SJSA1 (cell line): ENCODE data around the gene MAFF. TPM values are rescaled to one million over a fixed set of nuclear protein-coding genes. Genes with fewer than 3 reads are reported as not detected.
"Not testable (repeated sequence)": the region's sequence is repeated elsewhere in the genome, so short reads cannot be mapped to it uniquely, and the experiment has no call there.

Experiments
- DNase-seq, 2 experiments: peaks; one replicate each; pipeline ENCODE4 v3.0.0-alpha.2; 2015 to 2020; ENCODE audit warnings: low spot score in 2 of 2, low read depth in 1 of 2
- H3K27ac ChIP-seq: fragments of 250-450 bp; sonication (Bioruptor Pico); 2 replicates; pipeline ENCODE4 v1.5.1; 2020; ENCODE audit warnings: mild to moderate bottlenecking, moderate library complexity
- H3K27me3 ChIP-seq: fragments of 250-450 bp; sonication (Bioruptor Pico); replicated peaks from 2 replicates; pipeline ENCODE4 v1.5.1; 2020; ENCODE audit warnings: mild to moderate bottlenecking, moderate library complexity
- H3K36me3 ChIP-seq: fragments of 250-450 bp; sonication (Bioruptor Pico); 2 replicates; pipeline ENCODE4 v1.5.1; 2020; ENCODE audit warnings: mild to moderate bottlenecking
- H3K4me1 ChIP-seq: fragments of 250-450 bp; sonication (Bioruptor Pico); replicated peaks from 2 replicates; pipeline ENCODE4 v1.6.1; 2021; ENCODE audit warnings: mild to moderate bottlenecking
- H3K4me3 ChIP-seq: fragments of 250-450 bp; sonication (Bioruptor Pico); 2 replicates; pipeline ENCODE4 v1.5.1; 2020; ENCODE audit warnings: mild to moderate bottlenecking
- H3K9me3 ChIP-seq: fragments of 250-450 bp; sonication (Bioruptor Pico); replicated peaks from 2 replicates; pipeline ENCODE4 v1.5.1; 2020; ENCODE audit warnings: mild to moderate bottlenecking
- total RNA-seq: library from RNA; depleted of rRNA; stranded (reverse); fragments of >200 nt; shearing (Covaris generic); gene quantifications from 2 replicates; pipeline ENCODE4 v1.2.3, GENCODE V29; 2014; rRNA removed

MAFF gene
- total RNA-seq: 45.7 and 52.1 TPM in 2 replicates

DNA sequence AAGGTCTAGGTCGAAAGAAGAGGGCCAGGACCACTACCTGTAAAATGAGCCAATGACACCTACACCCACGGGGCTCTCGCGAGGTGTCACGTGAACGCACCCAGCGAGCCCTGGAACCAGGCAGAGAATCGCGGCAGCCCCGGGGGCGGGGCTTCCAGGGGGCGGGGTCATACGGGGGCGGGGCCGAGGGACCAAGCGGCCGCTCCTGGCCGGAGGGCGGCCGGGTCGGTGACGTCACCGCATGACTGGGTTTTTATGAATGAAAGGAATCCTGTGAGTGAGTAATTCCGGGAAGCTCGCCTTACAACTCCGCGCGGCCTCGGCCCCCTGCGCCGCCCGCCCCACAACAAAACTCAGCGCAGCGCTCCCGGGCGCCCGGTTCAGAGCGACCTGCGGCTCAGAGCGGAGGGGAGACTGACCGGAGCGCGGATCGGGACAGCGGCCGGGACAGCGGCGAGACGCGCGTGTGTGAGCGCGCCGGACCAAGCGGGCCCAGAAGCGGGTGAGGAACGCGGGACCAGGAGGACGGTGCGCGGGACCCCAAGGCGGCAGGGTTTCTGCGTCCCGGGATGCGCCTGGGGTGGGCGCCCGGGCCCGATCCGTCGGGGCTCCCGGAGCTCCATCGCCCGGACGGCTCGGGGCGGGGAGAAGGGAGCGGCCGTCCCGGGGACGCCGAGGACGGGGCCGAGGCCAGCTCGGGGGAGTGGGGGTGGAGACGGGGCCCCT is at the start of gene MAFF:
MAFF (plus strand) TSS at position 284 of the 726 bp plus-strand sequence. CDS start 11,860 bp downstream, outside the sequence.
- no peaks in the 10 kb centered on the region for H3K27me3 ChIP-seq
- H3K27ac ChIP-seq: peak within 1 kb of the TSS; percentile 99
- peaks cover 43% of the 10 kb centered on the region for H3K4me1 ChIP-seq
- peak; percentile 93 to 98 for DNase-seq
- no peaks in the 10 kb centered on the region; the same call in 1 of the 2 replicates for H3K9me3 ChIP-seq
- H3K36me3 ChIP-seq: peaks cover 32% of the 10 kb centered on the region
- peak within 1 kb of the TSS; percentile 89 for H3K4me3 ChIP-seq

DNA sequence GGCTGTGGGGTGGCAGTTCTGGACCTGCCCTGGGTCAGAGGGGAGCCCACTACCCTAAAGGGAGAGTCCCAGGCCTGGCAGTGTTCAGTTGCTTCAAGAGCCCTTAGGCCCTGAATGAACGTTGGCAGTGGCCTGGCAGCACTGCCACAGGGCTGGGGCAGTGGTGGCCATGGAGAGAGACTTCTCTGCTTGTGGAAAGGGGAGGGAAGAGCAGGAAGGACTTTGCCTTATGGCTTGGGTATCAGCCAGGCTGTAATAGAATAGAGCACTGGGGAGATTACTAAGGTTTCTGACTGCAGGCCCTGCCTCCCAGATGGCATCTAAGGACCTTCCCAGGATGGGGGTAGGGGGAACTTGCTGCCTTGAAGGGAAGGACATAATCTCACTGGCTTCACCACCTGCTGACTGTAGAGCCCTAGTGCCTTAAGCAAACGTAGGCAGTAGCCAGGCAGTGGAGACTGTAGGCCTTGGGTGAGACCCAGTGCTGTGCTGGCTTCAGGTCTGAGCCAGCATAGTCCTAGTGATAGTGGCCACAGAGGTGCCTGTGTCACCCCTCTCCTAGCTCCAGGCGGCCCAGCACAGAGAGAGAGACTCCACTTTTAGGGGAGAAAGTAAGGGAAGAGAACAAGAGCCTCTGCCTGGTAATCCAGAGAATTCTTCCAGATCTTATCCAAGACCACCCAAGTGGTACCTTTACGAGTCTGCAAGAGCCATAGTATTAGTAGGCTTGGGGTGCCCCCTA is 47.8 kb upstream of the MAFF start:
- DNase-seq: peak; percentile 66 to 71
- H3K27ac ChIP-seq: no peak overlapping the region
- no peaks in the 10 kb centered on the region for H3K27me3 ChIP-seq
- no peak overlapping the region for H3K4me3 ChIP-seq
- peaks cover 29% of the 10 kb centered on the region for H3K4me1 ChIP-seq
- no peaks in the 10 kb centered on the region for H3K36me3 ChIP-seq
- no peaks in the 10 kb centered on the region for H3K9me3 ChIP-seq

DNA sequence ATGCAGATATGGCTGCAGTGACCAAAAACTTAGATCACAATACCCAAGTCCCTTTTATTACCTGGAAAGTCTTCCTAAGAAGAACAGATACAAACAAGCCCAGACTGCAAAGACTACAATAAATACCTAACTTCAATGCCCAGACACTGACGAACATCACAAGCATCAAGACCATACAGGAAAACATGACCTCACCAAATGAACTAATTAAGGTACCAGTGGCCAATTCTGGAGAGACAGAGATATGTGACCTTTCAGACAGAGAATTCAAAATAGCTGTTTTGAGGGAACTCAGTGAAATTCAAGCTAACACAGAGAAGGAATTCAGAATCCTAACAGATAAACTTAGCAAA is 47.3 kb upstream of the MAFF start:
- not testable (repeated sequence) for H3K27ac ChIP-seq, H3K4me3 ChIP-seq, DNase-seq, H3K9me3 ChIP-seq, H3K27me3 ChIP-seq, H3K36me3 ChIP-seq
- H3K4me1 ChIP-seq: peaks cover 28% of the 10 kb centered on the region

DNA sequence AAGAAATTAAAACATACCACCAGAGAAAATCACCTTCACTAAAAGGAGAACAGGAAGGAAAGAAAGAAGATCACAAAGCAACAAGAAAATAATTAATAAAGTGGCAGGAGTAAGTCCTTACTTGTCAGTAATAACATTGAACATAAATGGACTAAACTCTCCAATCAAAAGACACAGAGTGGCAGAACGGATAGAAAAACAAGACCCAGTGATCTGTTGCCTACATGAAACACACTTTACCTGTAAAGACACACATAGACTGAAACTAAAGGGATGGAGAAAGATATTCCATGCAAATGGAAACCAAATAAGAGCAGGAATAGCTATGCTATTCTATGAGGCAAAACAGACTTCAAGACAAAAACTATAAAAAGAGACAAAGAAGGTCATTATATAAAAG is 46.1 kb upstream of the MAFF start:
- no peaks in the 10 kb centered on the region for H3K9me3 ChIP-seq
- H3K27me3 ChIP-seq: no peaks in the 10 kb centered on the region
- no peak for DNase-seq
- no peak overlapping the region for H3K27ac ChIP-seq
- no peak overlapping the region for H3K4me3 ChIP-seq
- no peaks in the 10 kb centered on the region for H3K36me3 ChIP-seq
- peaks cover 21% of the 10 kb centered on the region for H3K4me1 ChIP-seq

DNA sequence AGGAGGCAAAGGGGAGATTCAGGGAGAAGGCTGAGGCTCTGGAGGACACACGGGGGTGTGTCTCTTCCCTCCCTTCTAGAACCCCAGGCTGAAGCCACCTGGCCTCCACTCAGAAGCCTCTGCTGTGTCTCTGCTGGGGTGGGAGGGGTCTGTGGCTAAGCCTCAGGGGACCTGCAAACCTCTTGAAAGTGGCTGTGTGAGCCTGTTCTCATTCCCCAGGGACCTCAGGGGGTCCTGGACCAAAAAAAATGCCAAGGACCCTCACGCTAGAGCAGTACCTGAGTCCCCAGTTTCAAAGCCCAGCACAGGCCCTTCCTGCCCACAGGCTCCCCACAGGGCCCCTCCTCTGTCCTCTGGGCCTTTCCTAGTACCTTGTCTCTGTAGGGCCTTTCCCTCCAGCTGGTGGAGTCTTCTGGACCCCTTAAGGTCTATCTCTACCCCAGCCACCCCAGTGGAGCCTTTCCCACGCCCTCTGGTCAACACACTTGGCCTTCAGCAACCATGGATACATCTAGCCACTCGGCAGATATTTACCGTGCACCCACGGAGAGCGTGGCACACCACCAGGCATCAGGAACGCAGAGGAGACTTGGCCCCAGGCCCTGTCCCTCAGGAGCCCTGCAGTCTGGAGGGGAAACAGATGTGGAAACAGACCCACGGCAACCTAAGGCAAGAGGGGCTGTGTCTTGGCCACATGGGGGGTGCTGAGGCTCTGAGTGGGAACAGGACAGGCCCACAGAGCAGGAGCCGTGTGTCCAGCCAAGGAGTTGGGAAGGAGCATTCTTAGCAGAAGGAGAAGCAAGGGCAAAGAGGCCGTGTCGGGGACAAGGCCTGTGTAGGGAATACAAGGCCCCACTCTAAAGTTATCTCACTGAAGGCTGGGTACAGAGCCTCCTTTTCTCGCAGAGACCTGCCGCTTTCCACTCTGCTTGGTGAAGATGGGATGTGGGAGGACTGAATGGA is 38.6 kb upstream of the MAFF start:
- no peaks in the 10 kb centered on the region; the same call in 1 of the 2 replicates for H3K36me3 ChIP-seq
- no peak overlapping the region for H3K27ac ChIP-seq
- H3K4me3 ChIP-seq: no peak overlapping the region
- H3K9me3 ChIP-seq: no peaks in the 10 kb centered on the region
- H3K27me3 ChIP-seq: no peaks in the 10 kb centered on the region
- no peak for DNase-seq
- peaks cover 29% of the 10 kb centered on the region for H3K4me1 ChIP-seq

DNA sequence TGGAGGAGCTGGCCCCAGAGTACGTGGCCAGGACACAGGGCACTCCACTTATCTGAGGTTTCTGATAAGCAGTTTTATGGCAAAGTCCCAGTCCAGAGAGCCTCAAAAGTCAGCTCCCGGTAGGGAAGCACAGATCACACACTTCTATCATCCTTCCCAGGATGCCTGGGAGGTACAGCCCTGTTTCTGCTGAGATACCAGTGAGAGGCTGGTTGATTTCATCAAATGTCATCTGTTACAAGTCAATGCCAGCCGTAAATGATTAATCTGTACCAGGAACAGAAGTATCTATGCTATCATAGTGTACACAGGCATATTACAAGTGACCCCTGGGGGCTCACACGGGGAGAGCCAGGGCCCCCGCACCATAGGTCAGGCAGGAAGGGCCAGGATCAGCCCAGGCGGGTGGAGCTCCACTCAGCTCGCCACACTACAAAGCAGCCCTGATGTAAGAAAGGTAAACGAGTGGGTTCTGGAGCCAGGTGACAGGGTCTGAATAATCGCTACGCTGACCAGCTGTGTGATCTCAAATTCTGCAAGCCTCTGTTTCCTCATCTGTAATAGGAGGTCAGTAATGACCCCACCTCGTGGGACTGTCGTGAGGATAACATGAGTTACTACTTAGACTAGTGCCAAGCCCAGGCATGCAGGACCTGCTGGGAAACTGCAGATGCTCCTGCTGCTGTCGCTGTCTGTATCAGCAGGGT is 37.8 kb upstream of the MAFF start:
- H3K9me3 ChIP-seq: no peaks in the 10 kb centered on the region

DNA sequence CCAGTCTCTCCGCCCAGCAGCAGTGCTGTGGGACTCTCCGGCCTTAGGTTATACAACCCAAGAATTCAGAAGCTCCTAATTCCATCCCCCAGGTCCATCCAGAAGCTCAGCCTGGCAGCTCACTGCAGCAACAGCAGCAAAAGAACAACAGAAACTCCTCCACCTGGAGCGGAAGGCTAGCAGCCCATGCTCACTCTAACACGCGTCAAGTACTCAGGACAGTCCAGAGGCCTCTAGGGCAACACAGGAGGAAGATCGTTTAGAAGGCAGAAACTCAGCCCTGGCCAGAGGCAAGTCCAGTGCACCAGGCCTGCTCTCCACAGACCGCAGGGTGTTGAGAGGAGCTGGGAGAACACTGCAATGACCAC is 37.3 kb upstream of the MAFF start:
- Histone ChIP-seq H3K27ac (no peak overlapping the region), H3K4me1 (peaks cover 31% of the 10 kb centered on the region), H3K4me3 (no peak overlapping the region), H3K36me3 (no peaks in the 10 kb centered on the region; the same call in 1 of the 2 replicates), H3K27me3 (no peaks in the 10 kb centered on the region), H3K9me3 (no peaks in the 10 kb centered on the region)
- DNase-seq: no peak

More for the DNA sequence above, 37.8 kb upstream of the MAFF start:
- Histone ChIP-seq H3K36me3 (no peaks in the 10 kb centered on the region; the same call in 1 of the 2 replicates), H3K27ac (no peak overlapping the region), H3K4me1 (peaks cover 31% of the 10 kb centered on the region), H3K4me3 (no peak overlapping the region), H3K27me3 (no peaks in the 10 kb centered on the region)
- no peak for DNase-seq

DNA sequence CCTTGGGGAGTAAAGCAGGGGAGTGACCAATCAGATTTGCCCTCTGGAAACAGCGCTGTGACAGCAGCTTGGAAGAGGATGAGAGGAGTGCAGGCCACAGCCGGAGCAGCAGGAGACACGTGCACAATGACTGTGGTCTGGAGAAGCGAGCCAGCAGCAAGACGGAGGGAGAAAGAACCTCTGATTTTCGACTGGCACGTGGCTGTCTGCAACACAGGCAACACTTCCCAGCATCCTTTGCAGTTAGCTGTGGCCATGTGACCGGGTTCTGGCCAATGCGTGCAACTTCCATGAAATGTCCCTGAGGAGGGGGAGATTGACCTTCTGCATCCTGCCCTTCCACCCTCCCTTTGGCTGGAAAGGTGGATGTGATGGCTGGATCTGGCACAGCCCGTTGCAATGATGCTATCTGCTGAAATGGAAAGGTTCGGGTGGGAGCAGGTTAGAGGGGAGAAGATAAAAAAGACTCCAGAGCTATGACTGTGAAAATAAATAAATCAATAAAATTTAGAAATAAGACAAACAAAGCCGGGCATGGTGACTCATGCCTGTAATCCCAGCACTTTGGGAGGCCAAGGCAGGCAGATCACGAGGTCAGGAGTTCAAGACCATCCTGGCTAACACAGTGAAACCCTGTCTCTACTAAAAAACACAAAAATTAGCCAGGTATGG is 35.7 kb upstream of the MAFF start:
- Histone ChIP-seq H3K27ac (peak overlapping the region; percentile 85), H3K4me1 (peaks cover 31% of the 10 kb centered on the region), H3K4me3 (no peak overlapping the region), H3K9me3 (no peaks in the 10 kb centered on the region), H3K27me3 (no peaks in the 10 kb centered on the region), H3K36me3 (no peaks in the 10 kb centered on the region; the same call in 1 of the 2 replicates)
- peak in 1 of 2 experiments; percentile 73 for DNase-seq

DNA sequence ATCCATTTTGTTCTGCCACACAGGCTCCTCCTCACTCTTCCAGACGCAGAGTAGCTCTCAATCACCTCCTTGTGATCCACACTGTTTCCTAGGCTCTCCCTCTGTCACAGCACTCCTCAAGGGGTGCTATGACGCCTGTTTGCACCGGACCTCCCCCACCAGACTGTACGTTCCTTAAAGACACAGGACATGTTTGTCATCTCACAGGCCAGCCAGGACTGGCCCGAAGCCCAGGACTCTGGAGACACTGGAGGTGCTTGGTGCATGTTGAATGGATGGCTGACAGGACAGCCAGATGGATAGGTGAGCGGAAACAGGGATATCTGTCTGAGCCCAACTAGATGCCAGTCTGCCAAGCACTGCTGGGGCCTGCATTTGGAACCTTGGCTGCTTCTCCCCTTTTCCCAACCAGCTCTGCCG is 33.8 kb upstream of the MAFF start:
- no peaks in the 10 kb centered on the region for H3K9me3 ChIP-seq
- H3K36me3 ChIP-seq: no peaks in the 10 kb centered on the region; the same call in 1 of the 2 replicates
- no peak overlapping the region for H3K27ac ChIP-seq
- no peak overlapping the region for H3K4me3 ChIP-seq
- peaks cover 44% of the 10 kb centered on the region for H3K4me1 ChIP-seq
- no peak for DNase-seq
- no peaks in the 10 kb centered on the region for H3K27me3 ChIP-seq

DNA sequence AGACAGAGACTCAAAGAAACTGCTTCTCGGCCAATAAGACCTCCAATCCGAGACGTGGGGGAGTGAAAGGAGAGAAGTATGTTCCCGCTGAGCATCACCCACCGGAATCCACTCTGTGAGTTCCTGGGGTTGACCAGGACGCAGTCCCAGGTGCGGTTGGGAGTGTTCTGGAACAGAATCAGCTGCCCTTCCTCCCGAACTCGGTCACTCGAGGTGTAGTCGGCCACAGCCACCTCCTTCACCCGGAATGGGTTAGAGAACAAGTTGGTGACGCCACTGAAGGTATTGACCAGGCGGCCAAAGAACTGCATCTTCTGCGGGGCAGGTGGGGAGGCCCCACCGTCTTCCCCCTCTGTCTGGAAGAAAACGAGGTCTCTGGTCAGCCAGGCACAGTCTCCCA is 32.7 kb upstream of the MAFF start:
- H3K36me3 ChIP-seq: no peaks in the 10 kb centered on the region; the same call in 1 of the 2 replicates
- H3K4me3 ChIP-seq: no peak overlapping the region
- H3K27ac ChIP-seq: no peak overlapping the region
- peaks cover 51% of the 10 kb centered on the region for H3K4me1 ChIP-seq
- H3K9me3 ChIP-seq: no peaks in the 10 kb centered on the region
- DNase-seq: no peak
- H3K27me3 ChIP-seq: no peaks in the 10 kb centered on the region

DNA sequence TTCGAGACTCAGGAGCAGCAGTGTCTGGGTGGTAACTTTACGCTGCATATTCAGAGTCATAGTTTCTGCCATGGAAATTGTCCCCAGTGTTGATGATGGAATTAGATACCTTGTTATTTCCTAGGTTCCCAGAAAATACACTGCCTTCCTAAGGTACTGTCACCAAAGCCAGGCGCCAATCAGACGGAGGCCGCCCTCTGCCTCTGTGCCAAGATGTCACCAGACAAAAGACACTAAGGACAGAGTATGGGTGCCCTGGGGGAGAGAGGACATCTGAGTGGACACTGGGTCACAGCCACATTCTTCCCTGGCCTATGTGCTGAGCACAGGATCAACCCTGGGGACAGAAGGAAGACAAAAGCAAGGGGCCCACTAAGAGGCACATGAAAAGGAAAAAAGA is 31.3 kb upstream of the MAFF start:
- H3K36me3 ChIP-seq: no peaks in the 10 kb centered on the region; the same call in 1 of the 2 replicates
- H3K27ac ChIP-seq: no peak overlapping the region
- peaks cover 62% of the 10 kb centered on the region for H3K4me1 ChIP-seq
- no peaks in the 10 kb centered on the region for H3K9me3 ChIP-seq
- no peak overlapping the region for H3K4me3 ChIP-seq
- H3K27me3 ChIP-seq: no peaks in the 10 kb centered on the region
- no peak for DNase-seq

DNA sequence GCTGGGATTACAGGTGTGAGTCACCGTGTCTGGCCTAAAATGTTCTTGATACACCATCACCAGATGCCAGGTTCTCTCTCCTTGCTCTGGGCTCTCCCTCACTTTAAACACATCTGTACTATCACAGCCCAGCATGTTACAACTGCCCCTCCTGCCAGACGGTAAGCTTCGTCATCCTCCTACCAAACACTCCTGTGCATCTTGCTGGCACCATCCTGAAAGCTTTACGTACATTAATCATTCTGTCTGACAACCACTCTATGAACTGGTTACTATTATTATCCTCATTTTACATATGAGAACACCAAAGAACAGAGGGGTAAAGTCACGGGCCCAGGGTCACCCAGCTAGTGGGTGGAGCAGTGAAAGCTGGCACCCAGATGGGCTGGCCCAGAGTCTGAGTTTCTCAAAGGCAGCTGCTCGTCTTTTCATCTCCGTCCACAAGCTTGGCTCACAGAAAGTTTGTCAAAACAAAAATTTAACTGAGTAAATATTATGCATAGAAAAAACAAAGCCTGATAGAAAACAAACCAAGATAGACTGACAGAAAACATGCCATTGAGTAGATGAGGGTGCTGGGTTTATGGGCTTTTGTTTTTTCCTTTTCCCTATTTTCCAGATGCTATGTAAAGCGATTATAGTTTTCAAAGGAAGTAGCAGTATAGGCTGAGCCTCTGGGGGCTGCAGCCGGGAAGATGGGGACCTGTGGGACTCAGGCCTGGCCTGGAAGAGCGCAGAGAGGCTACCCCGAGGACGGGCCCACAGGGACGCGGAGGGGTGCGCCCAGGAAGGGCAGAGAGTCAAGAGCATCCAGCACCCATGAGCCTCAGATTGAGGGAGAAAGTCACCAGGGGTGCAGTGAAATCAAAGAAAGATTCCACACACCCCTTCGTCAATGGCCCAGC is 29.6 kb upstream of the MAFF start:
- H3K27ac ChIP-seq: peak overlapping the region; percentile 37
- H3K27me3 ChIP-seq: no peaks in the 10 kb centered on the region
- H3K9me3 ChIP-seq: no peaks in the 10 kb centered on the region
- H3K4me3 ChIP-seq: no peak overlapping the region
- H3K4me1 ChIP-seq: peaks cover 62% of the 10 kb centered on the region
- no peaks in the 10 kb centered on the region for H3K36me3 ChIP-seq
- DNase-seq: peak in 1 of 2 experiments; percentile 44
